Karpas-422 (cell line): Measurements from ENCODE around the gene MARCHF6. TPM values are rescaled to one million over a fixed set of nuclear protein-coding genes. Genes with fewer than 3 reads are reported as not detected.

Source experiments
- DNase-seq: peaks from one replicate; pipeline ENCODE4 v3.0.0-alpha.2; 2015
- H2AFZ ChIP-seq: fragments of 200-600 bp; sonication (generic); 2 replicates; pipeline ENCODE4 v1.6.1; 2014; ENCODE audit warnings: antibody characterized with exemption, low read length, mixed read lengths
- H3K27ac ChIP-seq: fragments of 200-600 bp; sonication (generic); 2 replicates; pipeline ENCODE4 v1.5.1; 2014; ENCODE audit warnings: mild to moderate bottlenecking, low read length, moderate library complexity
- H3K27me3 ChIP-seq: fragments of 200-600 bp; sonication (generic); 2 replicates; pipeline ENCODE4 v1.6.1; 2014; ENCODE audit warnings: low read length, mixed read lengths
- H3K36me3 ChIP-seq: fragments of 200-600 bp; sonication (generic); 2 replicates; pipeline ENCODE4 v1.6.1; 2014; ENCODE audit warnings: low read length, mixed read lengths; ENCODE audit not compliant: insufficient read depth
- H3K4me1 ChIP-seq: fragments of 200-600 bp; sonication (generic); 2 replicates; pipeline ENCODE4 v1.6.1; 2014; ENCODE audit warnings: mild to moderate bottlenecking, low read length, mixed read lengths
- H3K4me2 ChIP-seq: fragments of 200-600 bp; sonication (generic); 2 replicates; pipeline ENCODE4 v1.6.1; 2014; ENCODE audit warnings: low read length, low read depth, mild to moderate bottlenecking; ENCODE audit not compliant: poor library complexity, severe bottlenecking
- H3K4me3 ChIP-seq: fragments of 200-600 bp; sonication (generic); 2 replicates; pipeline ENCODE4 v1.5.1; 2014; ENCODE audit warnings: mild to moderate bottlenecking, antibody characterized with exemption, low read length, mixed read lengths
- H3K79me2 ChIP-seq: fragments of 200-600 bp; sonication (generic); 2 replicates; pipeline ENCODE4 v1.6.1; 2014; ENCODE audit warnings: mild to moderate bottlenecking, low read length, mixed read lengths
- H3K9ac ChIP-seq: fragments of 200-600 bp; sonication (generic); 2 replicates; pipeline ENCODE4 v1.6.0; 2014; ENCODE audit warnings: low read length
- H3K9me2 ChIP-seq: fragments of 200-600 bp; sonication (generic), shearing (Covaris generic); replicated peaks from 2 replicates; pipeline ENCODE4 v1.6.0; 2014; ENCODE audit warnings: mild to moderate bottlenecking, low read length, moderate library complexity; ENCODE audit not compliant: insufficient read depth
- H3K9me3 ChIP-seq: fragments of 300-700, 200-600 bp; sonication (generic); 2 replicates; pipeline ENCODE4 v1.6.1; 2014; ENCODE audit warnings: low read length, mixed read lengths
- H4K20me1 ChIP-seq: fragments of 200-600 bp; sonication (generic); 2 replicates; pipeline ENCODE4 v1.6.1; 2014; ENCODE audit warnings: mild to moderate bottlenecking, antibody characterized with exemption, low read length, low read depth; ENCODE audit not compliant: insufficient read depth
- small RNA-seq: library from RNA; depleted of rRNA; stranded (forward); fragments of <200 nt; gene quantifications from one replicate; pipeline ENCODE3, GENCODE V24; 2014
- total RNA-seq: library from RNA; depleted of rRNA; stranded (reverse); fragments of >200 nt; shearing (Covaris generic); gene quantifications from 2 replicates; pipeline ENCODE4 v1.2.3, GENCODE V29; 2014; ENCODE audit warnings: low replicate concordance; rRNA removed

The MARCHF6 gene
- total RNA-seq, 1 experiment from 2014 or later: 88.4 TPM

DNA sequence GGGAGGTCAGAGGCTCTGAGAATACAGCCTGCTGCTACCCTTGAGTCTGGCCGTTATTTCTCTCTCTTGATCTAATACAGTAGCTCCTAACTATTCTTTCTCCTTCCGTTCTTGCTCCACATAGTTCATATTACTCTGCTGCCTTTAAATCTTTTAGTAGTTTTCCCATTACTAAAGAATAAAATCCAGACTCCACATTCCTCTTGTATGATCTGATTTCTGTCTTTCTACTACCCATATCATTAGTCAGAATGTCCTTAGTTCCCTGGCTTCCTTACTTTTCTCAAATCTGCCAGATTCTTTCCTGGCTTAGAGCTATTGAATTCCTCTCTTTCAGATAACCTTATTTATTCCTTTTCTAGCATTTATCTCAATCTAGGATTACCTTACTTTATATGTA, 40.0 kb downstream of the MARCHF6 start:
- Histone ChIP-seq H2AFZ (no peak overlapping the region), H3K36me3 (peaks cover 28% of the 10 kb centered on the region), H3K4me2 (no peak overlapping the region), H3K9me2 (no peaks in the 10 kb centered on the region), H3K27ac (no peak overlapping the region), H3K4me3 (no peak overlapping the region), H3K4me1 (no peaks in the 10 kb centered on the region), H3K27me3 (no peaks in the 10 kb centered on the region), H3K79me2 (peaks cover 19% of the 10 kb centered on the region; the same call in 1 of the 2 replicates), H3K9me3 (no peaks in the 10 kb centered on the region), H4K20me1 (no peaks in the 10 kb centered on the region), H3K9ac (no peak overlapping the region)
- DNase-seq: no peak

DNA sequence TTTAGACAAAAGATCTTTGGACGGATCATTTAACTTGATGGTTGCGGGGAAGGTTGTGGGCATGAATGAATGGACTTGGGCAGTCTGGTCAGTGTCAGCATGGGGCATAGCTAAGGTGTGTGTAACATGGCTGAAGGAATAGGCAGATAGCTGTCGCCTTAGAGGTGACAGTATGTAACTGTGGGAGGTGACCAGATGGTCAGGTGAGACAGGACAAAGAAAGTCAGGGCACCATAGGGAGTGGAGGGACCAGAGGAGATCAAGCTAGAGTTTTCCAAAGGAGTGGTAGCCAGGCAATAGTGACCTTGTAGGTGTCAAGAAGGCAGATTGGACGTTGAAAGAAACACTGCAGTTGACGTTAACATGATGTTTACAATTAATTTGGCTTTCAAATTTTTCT, 43.1 kb downstream of the MARCHF6 start:
- peaks cover 12% of the 10 kb centered on the region; the same call in 1 of the 2 replicates for H3K79me2 ChIP-seq
- no peak overlapping the region for H3K27ac ChIP-seq
- H3K36me3 ChIP-seq: peaks cover 25% of the 10 kb centered on the region
- H3K9me2 ChIP-seq: no peaks in the 10 kb centered on the region
- no peaks in the 10 kb centered on the region for H3K27me3 ChIP-seq
- H3K4me3 ChIP-seq: no peak overlapping the region
- H3K4me2 ChIP-seq: no peak overlapping the region
- H3K4me1 ChIP-seq: no peaks in the 10 kb centered on the region; the same call in 1 of the 2 replicates
- H2AFZ ChIP-seq: no peak overlapping the region
- H3K9ac ChIP-seq: no peak overlapping the region
- DNase-seq: no peak
- H4K20me1 ChIP-seq: no peaks in the 10 kb centered on the region
- H3K9me3 ChIP-seq: no peaks in the 10 kb centered on the region

DNA sequence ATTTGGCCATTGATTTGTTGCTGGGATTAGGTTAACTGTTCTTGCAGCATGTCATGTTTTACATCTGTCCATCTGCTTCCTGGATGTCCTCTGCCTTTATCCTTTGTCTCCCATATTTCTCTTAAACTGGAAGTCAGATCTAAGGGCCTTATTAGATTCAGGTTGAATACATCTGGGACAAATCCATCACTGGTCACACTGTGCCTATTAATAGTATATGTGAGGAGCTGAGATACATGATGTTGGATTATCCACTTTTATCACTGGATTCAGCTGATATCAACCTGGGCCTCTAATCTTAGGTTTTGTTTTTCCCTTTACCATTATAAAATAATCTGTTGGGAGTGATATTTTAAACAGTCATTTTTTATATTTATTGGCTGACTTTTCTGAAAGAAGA, 46.3 kb downstream of the MARCHF6 start:
- no peak overlapping the region for H3K27ac ChIP-seq
- no peak for DNase-seq
- peaks cover 34% of the 10 kb centered on the region for H3K36me3 ChIP-seq
- peaks cover 8% of the 10 kb centered on the region for H3K4me1 ChIP-seq
- H4K20me1 ChIP-seq: no peaks in the 10 kb centered on the region; the same call in 1 of the 2 replicates
- H3K9me2 ChIP-seq: no peaks in the 10 kb centered on the region
- H3K79me2 ChIP-seq: peaks cover 12% of the 10 kb centered on the region; the same call in 1 of the 2 replicates
- H3K9ac ChIP-seq: no peak overlapping the region
- H3K27me3 ChIP-seq: no peaks in the 10 kb centered on the region
- H3K9me3 ChIP-seq: no peaks in the 10 kb centered on the region
- H3K4me2 ChIP-seq: no peak overlapping the region
- H2AFZ ChIP-seq: no peak overlapping the region
- no peak overlapping the region for H3K4me3 ChIP-seq

DNA sequence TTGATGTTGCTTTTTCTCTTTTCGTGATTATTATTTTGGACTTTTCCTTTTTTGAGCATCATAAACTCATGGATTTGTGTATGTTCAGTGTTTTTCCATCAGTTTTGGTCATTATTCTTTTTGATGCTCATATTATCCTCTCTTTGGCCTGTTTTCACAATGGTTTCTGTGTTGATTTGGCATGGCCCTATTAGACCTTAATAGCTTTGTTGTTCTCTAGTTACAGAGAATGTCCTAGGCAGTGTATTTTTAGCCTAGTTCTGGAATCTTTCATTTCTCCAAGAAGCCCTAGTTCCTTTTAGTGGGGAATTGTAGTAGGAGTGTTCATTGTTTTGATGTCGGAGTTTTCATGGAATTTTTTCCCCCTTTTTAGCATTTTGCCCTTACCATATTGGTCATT, 46.9 kb downstream of the MARCHF6 start:
- H3K36me3 ChIP-seq: peaks cover 38% of the 10 kb centered on the region
- no peak overlapping the region for H3K4me3 ChIP-seq
- H3K9me3 ChIP-seq: no peaks in the 10 kb centered on the region
- DNase-seq: no peak
- H3K4me2 ChIP-seq: no peak overlapping the region
- H3K79me2 ChIP-seq: peaks cover 12% of the 10 kb centered on the region; the same call in 1 of the 2 replicates
- no peak overlapping the region for H3K9ac ChIP-seq
- H3K27me3 ChIP-seq: no peaks in the 10 kb centered on the region
- peaks cover 8% of the 10 kb centered on the region for H3K4me1 ChIP-seq
- no peak overlapping the region for H2AFZ ChIP-seq
- H3K9me2 ChIP-seq: no peaks in the 10 kb centered on the region
- no peaks in the 10 kb centered on the region; the same call in 1 of the 2 replicates for H4K20me1 ChIP-seq
- H3K27ac ChIP-seq: no peak overlapping the region

DNA sequence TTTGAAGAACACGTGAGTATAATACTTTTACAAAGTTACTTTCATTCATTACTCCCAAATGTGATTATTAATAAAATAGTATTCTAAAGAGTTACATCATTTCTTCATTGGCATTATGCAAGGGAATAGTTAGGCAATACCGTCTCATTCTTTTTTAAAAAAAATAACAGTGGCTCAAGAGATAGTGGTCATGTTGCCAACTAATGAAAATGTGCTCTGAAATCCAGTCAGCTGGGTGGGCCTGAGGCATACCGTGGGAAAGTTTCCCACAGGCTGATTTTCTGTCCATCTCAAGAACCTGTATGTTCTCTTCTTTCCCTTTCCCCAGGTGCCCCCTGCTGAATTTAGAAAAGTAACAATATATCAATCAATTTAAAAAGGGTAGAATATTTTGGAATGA, 47.3 kb downstream of the MARCHF6 start:
- H3K27ac ChIP-seq: no peak overlapping the region

GRCh38 chr5:10401498-10401897, 48.0 kb downstream of the MARCHF6 start:
- H3K79me2 ChIP-seq: peaks cover 12% of the 10 kb centered on the region; the same call in 1 of the 2 replicates
- H3K4me3 ChIP-seq: no peak overlapping the region
- H3K9me2 ChIP-seq: no peaks in the 10 kb centered on the region
- no peaks in the 10 kb centered on the region for H3K9me3 ChIP-seq
- peaks cover 8% of the 10 kb centered on the region for H3K4me1 ChIP-seq
- DNase-seq: no peak
- no peaks in the 10 kb centered on the region for H3K27me3 ChIP-seq
- H3K36me3 ChIP-seq: peaks cover 41% of the 10 kb centered on the region; the same call in 1 of the 2 replicates
- no peak overlapping the region for H3K9ac ChIP-seq
- H4K20me1 ChIP-seq: no peaks in the 10 kb centered on the region; the same call in 1 of the 2 replicates
- H2AFZ ChIP-seq: no peak overlapping the region
- no peak overlapping the region for H3K4me2 ChIP-seq
- no peak overlapping the region for H3K27ac ChIP-seq

More for the DNA sequence above, 47.3 kb downstream of the MARCHF6 start:
- Histone ChIP-seq H3K4me3 (no peak overlapping the region), H3K9me2 (no peaks in the 10 kb centered on the region), H4K20me1 (no peaks in the 10 kb centered on the region; the same call in 1 of the 2 replicates), H3K36me3 (peaks cover 36% of the 10 kb centered on the region; the same call in 1 of the 2 replicates), H3K9ac (no peak overlapping the region), H2AFZ (no peak overlapping the region), H3K79me2 (peaks cover 12% of the 10 kb centered on the region; the same call in 1 of the 2 replicates), H3K27me3 (no peaks in the 10 kb centered on the region), H3K9me3 (no peaks in the 10 kb centered on the region), H3K4me2 (no peak overlapping the region), H3K4me1 (peaks cover 8% of the 10 kb centered on the region)
- no peak for DNase-seq

Small RNAs within 50 kb of the gene (small RNA-seq; reads per million reads assigned to genes)
- not detected for gene RF00019

Other genes starting within 250 kb of the MARCHF6 start
- 4.4 and 13.5 TPM in 2 replicates for gene ATPSCKMT, start 103.8 kb upstream of the MARCHF6 start, total RNA-seq
- 319 and 381 TPM in 2 replicates for gene CCT5, start 103.4 kb upstream of the MARCHF6 start, total RNA-seq
- gene CMBL, start 45.8 kb upstream of the MARCHF6 start, total RNA-seq: not detected in 2 replicates
- gene ROPN1L, start 88.2 kb downstream of the MARCHF6 start, total RNA-seq: 1.2 TPM in 1 of 2 replicates, not detected in the other
- gene ANKRD33B, start 210.4 kb downstream of the MARCHF6 start, total RNA-seq: 0.48 and 0.90 TPM in 2 replicates